HCT116 (cell line): ENCODE data around the gene TBX4. TPM values are rescaled to one million over a fixed set of nuclear protein-coding genes. Genes with fewer than 3 reads are reported as not detected.

Experiments used
- ATAC-seq: fragments of 200-7000 bp; cut with Tn5 transposase; 2 replicates; pipeline ENCODE4 v1.9.1; 2020; ENCODE audit warnings: mild to moderate bottlenecking, moderate library complexity
- BruUV-seq: library from RNA; stranded (reverse); fragments of 400-500 nt; replicated peaks from 2 replicates; lab custom pipeline; 2021; lab: Mats Ljungman, UMichigan
- CTCF ChIA-PET: fragments of 300-600 bp; sonication (Branson Sonifier 250); formaldehyde crosslinking; loops from one replicate; lab custom pipeline; 2021; ENCODE audit warnings: antibody characterized with exemption; lab: Charles Lee
- POLR2A ChIA-PET: fragments of 300-600, 350-600 bp; sonication (Branson Sonifier 250); formaldehyde crosslinking; loops from one replicate; lab custom pipeline; 2021; ENCODE audit warnings: antibody characterized with exemption; lab: Charles Lee
- RAD21 ChIA-PET, 2 experiments: fragments of 300-600 bp; sonication (Branson Sonifier 250); formaldehyde crosslinking; loops; one replicate each; lab custom pipeline; 2023; ENCODE audit warnings: low total read pairs in 2 of 2; ENCODE audit not compliant: uncharacterized antibody in 2 of 2, unreplicated experiment in 2 of 2, low non-redundant PET in 1 of 2; lab: Charles Lee
- DNase-seq: peaks from one replicate; pipeline ENCODE4 v3.0.0-alpha.2; 2010; ENCODE audit warnings: low read depth, low spot score
- H2AFZ ChIP-seq: fragments of 200-600 bp; shearing (Covaris generic), sonication (generic); 2 replicates; pipeline ENCODE4 v1.6.1; 2017; ENCODE audit warnings: low read depth, mixed run types, mixed read lengths, antibody characterized with exemption, low read length; ENCODE audit not compliant: poor library complexity, severe bottlenecking
- H3K27ac ChIP-seq: 2 replicates; pipeline ENCODE4 v1.5.1; 2012; ENCODE audit warnings: low read depth, low read length
- H3K27me3 ChIP-seq: fragments of 200-600 bp; sonication (generic); 2 replicates; pipeline ENCODE4 v1.6.1; 2016; ENCODE audit warnings: mixed run types, low read length, mixed read lengths; ENCODE audit not compliant: insufficient read depth
- H3K36me3 ChIP-seq, 2 experiments: fragments of 200-500 bp in 1 of 2; fragments of 200-600 bp in 1 of 2; sonication (Bioruptor generic) in 1 of 2; sonication (generic) in 1 of 2; 2 replicates each; pipeline versions ENCODE4 v1.5.1 to v1.6.1; 2014 to 2016; ENCODE audit warnings: low read length in 2 of 2, inconsistent platforms in 1 of 2, mixed read lengths in 1 of 2, mixed run types in 1 of 2; ENCODE audit not compliant: insufficient read depth in 2 of 2, control insufficient read depth in 1 of 2
- H3K4me1 ChIP-seq, 2 experiments: fragments of 200-600 bp in 1 of 2; sonication (generic) in 1 of 2; 2 replicates each; pipeline versions ENCODE4 v1.5.1 to v1.6.1; 2012 to 2017; ENCODE audit warnings: low read length in 2 of 2, inconsistent platforms in 1 of 2, mild to moderate bottlenecking in 1 of 2, mixed read lengths in 1 of 2, mixed run types in 1 of 2, moderate library complexity in 1 of 2; ENCODE audit not compliant: insufficient read depth in 2 of 2, control insufficient read depth in 1 of 2
- H3K4me2 ChIP-seq: fragments of 200-600 bp; sonication (generic); 2 replicates; pipeline ENCODE4 v1.6.1; 2017; ENCODE audit warnings: mixed run types, low read length, mixed read lengths
- H3K4me3 ChIP-seq, 2 experiments: fragments of 200-600 bp in 1 of 2; sonication (generic) in 1 of 2; replicated peaks in 1 of 2; 2 replicates each; pipeline ENCODE4 v1.5.1; 2011 to 2016; ENCODE audit warnings: low read length in 2 of 2, control low read depth in 1 of 2, low read depth in 1 of 2, mild to moderate bottlenecking in 1 of 2, mixed read lengths in 1 of 2, mixed run types in 1 of 2
- H3K79me2 ChIP-seq: fragments of 200-600 bp; sonication (generic); 2 replicates; pipeline ENCODE4 v1.6.1; 2017; ENCODE audit warnings: mild to moderate bottlenecking, mixed run types, low read length, moderate library complexity, mixed read lengths; ENCODE audit not compliant: insufficient read depth
- H3K9ac ChIP-seq: fragments of 200-600 bp; sonication (generic); 2 replicates; pipeline ENCODE4 v1.6.1; 2016; ENCODE audit warnings: low read length, mixed read lengths
- H3K9me2 ChIP-seq: fragments of 200-600 bp; sonication (generic), shearing (Covaris generic); 2 replicates; pipeline ENCODE4 v1.6.1; 2017; ENCODE audit warnings: mixed run types, mild to moderate bottlenecking, moderate library complexity; ENCODE audit not compliant: insufficient read depth
- H3K9me3 ChIP-seq, 2 experiments: fragments of 200-500 bp in 1 of 2; fragments of 200-600 bp in 1 of 2; sonication (Bioruptor generic) in 1 of 2; sonication (generic) in 1 of 2; 2 replicates each; pipeline ENCODE4 v1.6.1; 2014 to 2017; ENCODE audit warnings: low read length in 2 of 2, mixed read lengths in 2 of 2, inconsistent platforms in 1 of 2, low read depth in 1 of 2, mild to moderate bottlenecking in 1 of 2, mixed run types in 1 of 2, moderate library complexity in 1 of 2; ENCODE audit not compliant: control insufficient read depth in 1 of 2, insufficient read depth in 1 of 2
- H4K20me1 ChIP-seq: fragments of 200-600 bp; sonication (generic), shearing (Covaris generic); 2 replicates; pipeline ENCODE4 v1.6.1; 2017; ENCODE audit warnings: mixed run types, mild to moderate bottlenecking, moderate library complexity; ENCODE audit not compliant: insufficient read depth
- ATF3 ChIP-seq: IDR thresholded peaks from 2 replicates; pipeline ENCODE4 v1.6.1; 2012
- CBX3 ChIP-seq: IDR thresholded peaks from 2 replicates; pipeline ENCODE4 v1.6.1; 2012; ENCODE audit warnings: low read depth
- CEBPB ChIP-seq: IDR thresholded peaks from 2 replicates; pipeline ENCODE4 v1.6.1; 2012; ENCODE audit warnings: low read depth
- CTCF ChIP-seq, 3 experiments: fragments of 200-600 bp in 1 of 3; sonication (generic) in 1 of 3; IDR thresholded peaks in 2 of 3; conservative IDR thresholded peaks in 1 of 3; 2 replicates each; pipeline ENCODE4 v1.5.1; 2012 to 2017; ENCODE audit warnings: low read depth in 2 of 3, low read length in 2 of 3, antibody characterized with exemption in 1 of 3, borderline replicate concordance in 1 of 3, control low read depth in 1 of 3, mild to moderate bottlenecking in 1 of 3, mixed read lengths in 1 of 3, mixed run types in 1 of 3, moderate library complexity in 1 of 3; ENCODE audit not compliant: insufficient read depth in 1 of 3
- EZH2 ChIP-seq: fragments of 200-600 bp; sonication (generic); IDR thresholded peaks from 2 replicates; pipeline ENCODE4 v1.6.1; 2017; ENCODE audit warnings: antibody characterized with exemption, mixed run types
- EZH2phosphoT487 ChIP-seq: fragments of 200-600 bp; IDR thresholded peaks from 2 replicates; pipeline ENCODE4 v1.6.1; 2018; ENCODE audit warnings: antibody characterized with exemption, borderline replicate concordance
- JUND ChIP-seq: IDR thresholded peaks from 2 replicates; pipeline ENCODE4 v1.6.1; 2012
- POLR2A ChIP-seq: IDR thresholded peaks from 2 replicates; pipeline ENCODE4 v1.7.0; 2011; ENCODE audit warnings: borderline replicate concordance; ENCODE audit not compliant: insufficient read depth, insufficient read length; ENCODE audit errors: extremely low read depth
- POLR2AphosphoS5 ChIP-seq: IDR thresholded peaks from 2 replicates; pipeline ENCODE4 v1.6.1; 2011; ENCODE audit warnings: mild to moderate bottlenecking, low read depth, low read length, moderate library complexity
- RAD21 ChIP-seq: IDR thresholded peaks from 2 replicates; pipeline ENCODE4 v1.6.1; 2012; ENCODE audit warnings: low read depth, mild to moderate bottlenecking
- SIN3A ChIP-seq: IDR thresholded peaks from 2 replicates; pipeline ENCODE4 v1.6.1; 2012; ENCODE audit warnings: low read depth
- SP1 ChIP-seq: IDR thresholded peaks from 2 replicates; pipeline ENCODE4 v1.6.1; 2012; ENCODE audit warnings: low read depth
- TCF7L2 ChIP-seq: IDR thresholded peaks from 2 replicates; pipeline ENCODE4 v1.7.0; 2011; ENCODE audit warnings: borderline replicate concordance, inconsistent platforms; ENCODE audit not compliant: insufficient read depth, insufficient read length; ENCODE audit errors: extremely low read depth
- YY1 ChIP-seq: IDR thresholded peaks from 2 replicates; pipeline ENCODE4 v1.6.1; 2011; ENCODE audit warnings: low read length, low read depth, moderate library complexity, mild to moderate bottlenecking; ENCODE audit not compliant: insufficient replicate concordance; ENCODE audit errors: extremely low read depth
- ZBTB33 ChIP-seq: IDR thresholded peaks from 2 replicates; pipeline ENCODE4 v1.6.1; 2011; ENCODE audit warnings: mild to moderate bottlenecking, low read length, moderate library complexity; ENCODE audit not compliant: insufficient replicate concordance; ENCODE audit errors: extremely low read depth
- ZFX ChIP-seq: fragments of 450-650 bp; IDR thresholded peaks from 2 replicates; pipeline ENCODE4 v1.6.1; 2017
- ZNF274 ChIP-seq: fragments of 200-500 bp; sonication (Bioruptor generic); IDR thresholded peaks from 2 replicates; pipeline ENCODE4 v1.6.1; 2014; ENCODE audit warnings: mild to moderate bottlenecking, low read depth, low read length, inconsistent platforms
- intact Hi-C: fragments of 100-400 bp; cut with micrococcal nuclease; formaldehyde crosslinking; loops from 2 replicates; pipeline ENCODE4 v1.10.0; 2022
- total RNA-seq: library from RNA; stranded (reverse); gene quantifications from one replicate; pipeline ENCODE4 v1.2.1, GENCODE V29; 2021; ENCODE audit not compliant: unreplicated experiment
- TF ChIP-seq, protein P1 (sequence below): IDR thresholded peaks from 2 replicates; pipeline ENCODE4 v1.6.1; 2012; ENCODE audit warnings: low read depth

TBX4 gene
- total RNA-seq, 1 experiment from 2014 or later = 0.27 TPM

- no peaks in the 10 kb centered on the region for H3K36me3 ChIP-seq
- CTCF ChIA-PET = no interaction called here
- H3K9me2 ChIP-seq = no peaks in the 10 kb centered on the region
- no peak for TF ChIP-seq ZBTB33
- no peak for TF ChIP-seq CEBPB
- TF ChIP-seq YY1 = no peak
- no peak for TF ChIP-seq JUND
- TF ChIP-seq CBX3 = no peak
- no peak for TF ChIP-seq ATF3
- no peak for TF ChIP-seq SP1
- TF ChIP-seq EZH2phosphoT487 = no peak
- TF ChIP-seq, protein P1, sequence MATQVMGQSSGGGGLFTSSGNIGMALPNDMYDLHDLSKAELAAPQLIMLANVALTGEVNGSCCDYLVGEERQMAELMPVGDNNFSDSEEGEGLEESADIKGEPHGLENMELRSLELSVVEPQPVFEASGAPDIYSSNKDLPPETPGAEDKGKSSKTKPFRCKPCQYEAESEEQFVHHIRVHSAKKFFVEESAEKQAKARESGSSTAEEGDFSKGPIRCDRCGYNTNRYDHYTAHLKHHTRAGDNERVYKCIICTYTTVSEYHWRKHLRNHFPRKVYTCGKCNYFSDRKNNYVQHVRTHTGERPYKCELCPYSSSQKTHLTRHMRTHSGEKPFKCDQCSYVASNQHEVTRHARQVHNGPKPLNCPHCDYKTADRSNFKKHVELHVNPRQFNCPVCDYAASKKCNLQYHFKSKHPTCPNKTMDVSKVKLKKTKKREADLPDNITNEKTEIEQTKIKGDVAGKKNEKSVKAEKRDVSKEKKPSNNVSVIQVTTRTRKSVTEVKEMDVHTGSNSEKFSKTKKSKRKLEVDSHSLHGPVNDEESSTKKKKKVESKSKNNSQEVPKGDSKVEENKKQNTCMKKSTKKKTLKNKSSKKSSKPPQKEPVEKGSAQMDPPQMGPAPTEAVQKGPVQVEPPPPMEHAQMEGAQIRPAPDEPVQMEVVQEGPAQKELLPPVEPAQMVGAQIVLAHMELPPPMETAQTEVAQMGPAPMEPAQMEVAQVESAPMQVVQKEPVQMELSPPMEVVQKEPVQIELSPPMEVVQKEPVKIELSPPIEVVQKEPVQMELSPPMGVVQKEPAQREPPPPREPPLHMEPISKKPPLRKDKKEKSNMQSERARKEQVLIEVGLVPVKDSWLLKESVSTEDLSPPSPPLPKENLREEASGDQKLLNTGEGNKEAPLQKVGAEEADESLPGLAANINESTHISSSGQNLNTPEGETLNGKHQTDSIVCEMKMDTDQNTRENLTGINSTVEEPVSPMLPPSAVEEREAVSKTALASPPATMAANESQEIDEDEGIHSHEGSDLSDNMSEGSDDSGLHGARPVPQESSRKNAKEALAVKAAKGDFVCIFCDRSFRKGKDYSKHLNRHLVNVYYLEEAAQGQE = no peak
- TF ChIP-seq SIN3A = no peak
- no peak for TF ChIP-seq POLR2A
- TF ChIP-seq ZFX = no peak
- TF ChIP-seq POLR2AphosphoS5 = no peak
- TF ChIP-seq TCF7L2 = no peak
- TF ChIP-seq ZNF274 = no peak
- no peak for TF ChIP-seq CTCF (IDR thresholded peaks at IDR 0.05 in 2 of 3, conservative IDR thresholded peaks at IDR 0.05 in 1 of 3; ENCODE audit: borderline replicate concordance in 1 of 3, insufficient read depth in 1 of 3, low read depth in 2 of 3, low read length in 2 of 3)
- no peak for TF ChIP-seq EZH2
- no peak for TF ChIP-seq RAD21
- TF ChIP-seq, all 23 proteins: peak for 0
- POLR2A ChIA-PET = interaction anchor here (0.8 to 1.6 kb wide), 4 partner anchors 8 to 16 kb away, joined by 3 to 6 read pairs (median 4); no protein-coding TSS in a partner anchor
- H3K27ac ChIP-seq = no peak overlapping the region
- no peaks in the 10 kb centered on the region for H4K20me1 ChIP-seq
- BruUV-seq = no TSS peak
- RAD21 ChIA-PET = no interaction called here
- H3K4me1 ChIP-seq = peaks cover 0 to 11% of the 10 kb centered on the region in 2 experiments; a peak in 1 of 4 replicates
- no peak overlapping the region for H3K4me3 ChIP-seq
- no peak overlapping the region for H3K4me2 ChIP-seq
- H3K9me3 ChIP-seq = no peaks in the 10 kb centered on the region
- no peak overlapping the region for H3K9ac ChIP-seq
- H3K79me2 ChIP-seq = no peaks in the 10 kb centered on the region
- H2AFZ ChIP-seq = no peak overlapping the region
- intact Hi-C loops = no loop called here
- H3K27me3 ChIP-seq = no peaks in the 10 kb centered on the region
- ATAC-seq (no peak), DNase-seq (no peak)
Measured at GRCh38 chr17:61484174-61484573, 32.0 kb downstream of the TBX4 start.
